AG04449 (cell line): ENCODE measurements around the gene KIAA1958.

Experiments used
- CTCF ChIA-PET: fragments of 350-600 bp; formaldehyde crosslinking; extraction: SDS; loops from one replicate; lab custom pipeline; 2021; ENCODE audit warnings: antibody characterized with exemption; lab: Yijun Ruan, JAX
- POLR2A ChIA-PET: fragments of 400-600, 350-600 bp; formaldehyde crosslinking; extraction: SDS; loops from one replicate; lab custom pipeline; 2020; ENCODE audit warnings: antibody characterized with exemption, inconsistent platforms; lab: Yijun Ruan, JAX
- DNase-seq: peaks from one replicate; pipeline ENCODE4 v3.0.0-alpha.2; 2010; ENCODE audit warnings: low read depth, low spot score
- H3K4me3 ChIP-seq: 2 replicates; pipeline ENCODE4 v1.5.1; 2011; ENCODE audit warnings: low read depth, mild to moderate bottlenecking, control low read depth, low read length
- TF ChIP-seq, protein P1 (sequence below): IDR thresholded peaks from one replicate; pipeline ENCODE4 v1.5.1; 2011; ENCODE audit warnings: mild to moderate bottlenecking, moderate library complexity, low read length, control low read depth, inconsistent platforms; ENCODE audit not compliant: insufficient read depth; ENCODE audit errors: missing control alignments

The KIAA1958 gene

DNA sequence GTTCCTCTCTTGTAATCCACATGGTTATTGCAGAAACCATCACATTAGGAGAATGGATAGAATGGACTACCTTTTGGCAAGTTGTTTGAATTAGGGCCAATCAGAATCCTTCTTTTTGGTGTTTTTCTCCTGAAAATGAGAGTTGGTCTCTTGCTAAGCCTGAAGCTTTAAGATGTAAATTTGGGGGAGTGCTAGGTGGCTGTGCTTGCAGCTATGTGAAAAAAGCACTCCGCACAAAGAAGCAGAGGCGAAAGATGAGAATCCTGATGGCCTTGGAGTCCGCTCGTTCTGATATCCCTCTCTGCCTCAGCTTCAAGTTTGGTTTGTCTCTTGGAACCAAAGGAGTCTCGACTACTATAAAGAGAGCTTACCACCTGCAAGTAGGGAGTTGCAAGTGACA lies 167.7 kb downstream of the KIAA1958 start:
- H3K4me3 ChIP-seq, result no peak overlapping the region
- TF ChIP-seq, protein P1, sequence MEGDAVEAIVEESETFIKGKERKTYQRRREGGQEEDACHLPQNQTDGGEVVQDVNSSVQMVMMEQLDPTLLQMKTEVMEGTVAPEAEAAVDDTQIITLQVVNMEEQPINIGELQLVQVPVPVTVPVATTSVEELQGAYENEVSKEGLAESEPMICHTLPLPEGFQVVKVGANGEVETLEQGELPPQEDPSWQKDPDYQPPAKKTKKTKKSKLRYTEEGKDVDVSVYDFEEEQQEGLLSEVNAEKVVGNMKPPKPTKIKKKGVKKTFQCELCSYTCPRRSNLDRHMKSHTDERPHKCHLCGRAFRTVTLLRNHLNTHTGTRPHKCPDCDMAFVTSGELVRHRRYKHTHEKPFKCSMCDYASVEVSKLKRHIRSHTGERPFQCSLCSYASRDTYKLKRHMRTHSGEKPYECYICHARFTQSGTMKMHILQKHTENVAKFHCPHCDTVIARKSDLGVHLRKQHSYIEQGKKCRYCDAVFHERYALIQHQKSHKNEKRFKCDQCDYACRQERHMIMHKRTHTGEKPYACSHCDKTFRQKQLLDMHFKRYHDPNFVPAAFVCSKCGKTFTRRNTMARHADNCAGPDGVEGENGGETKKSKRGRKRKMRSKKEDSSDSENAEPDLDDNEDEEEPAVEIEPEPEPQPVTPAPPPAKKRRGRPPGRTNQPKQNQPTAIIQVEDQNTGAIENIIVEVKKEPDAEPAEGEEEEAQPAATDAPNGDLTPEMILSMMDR, result no peak
- POLR2A ChIA-PET, result no interaction called here

GRCh38 chr9:112655668-112656067 lies 169.0 kb downstream of the KIAA1958 start:
- TF ChIP-seq, protein P1, result no peak
- no peak overlapping the region for H3K4me3 ChIP-seq
- ChIA-PET POLR2A (no interaction called here), CTCF (interaction anchor here (1.3 kb wide), 1 partner anchor 9 kb away, joined by 7 read pairs; no protein-coding TSS in a partner anchor)
- no peak for DNase-seq

More for the DNA sequence above, 167.7 kb downstream of the KIAA1958 start:
- no peak for DNase-seq
- CTCF ChIA-PET, result interaction anchor here (1.3 kb wide), 1 partner anchor 10 kb away, joined by 7 read pairs; no protein-coding TSS in a partner anchor

- CTCF ChIA-PET, result interaction anchor here (1.0 kb wide), 1 partner anchor 21 kb away, joined by 3 read pairs; no protein-coding TSS in a partner anchor
- POLR2A ChIA-PET, result no interaction called here
- TF ChIP-seq, protein P1, result no peak
- no peak overlapping the region for H3K4me3 ChIP-seq
- no peak for DNase-seq
These were observed 173.3 kb downstream of the KIAA1958 start for GRCh38 chr9:112659906-112660305.

GRCh38 chr9:112663681-112664080 lies 177.1 kb downstream of the KIAA1958 start:
- TF ChIP-seq, protein P1, result no peak
- POLR2A ChIA-PET, result no interaction called here
- DNase-seq, result no peak
- CTCF ChIA-PET, result interaction anchor here (0.6 to 6.2 kb wide), 5 partner anchors 9 to 577 kb away, joined by 3 to 46 read pairs (median 6); no protein-coding TSS in a partner anchor
- no peak overlapping the region for H3K4me3 ChIP-seq

DNA sequence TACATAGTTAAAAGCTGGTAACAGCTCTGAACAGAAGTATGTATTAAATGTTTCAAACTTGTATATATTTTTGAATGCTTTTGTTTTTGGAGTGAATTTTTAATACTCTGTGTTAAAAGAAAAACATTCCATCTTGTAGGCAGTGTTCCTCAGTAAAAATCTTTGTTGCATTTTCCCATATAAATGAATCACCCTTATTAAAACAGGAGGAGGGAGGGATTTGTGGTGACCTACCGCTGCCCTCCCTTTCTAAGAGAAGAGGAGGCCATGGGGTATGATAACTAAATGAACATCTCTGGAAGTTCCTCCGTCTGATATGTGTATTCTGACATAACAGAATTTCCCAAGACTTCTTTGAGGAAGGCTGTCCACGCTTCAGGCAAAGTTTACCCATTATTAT lies 177.9 kb downstream of the KIAA1958 start:
- no peak overlapping the region for H3K4me3 ChIP-seq
- ChIA-PET POLR2A (no interaction called here), CTCF (interaction anchor here (1.4 to 6.2 kb wide), 4 partner anchors 10 to 221 kb away, joined by 3 to 46 read pairs (median 8); no protein-coding TSS in a partner anchor)
- TF ChIP-seq, protein P1, result no peak
- DNase-seq, result no peak

GRCh38 chr9:112665347-112665746 lies 178.7 kb downstream of the KIAA1958 start:
- DNase-seq, result no peak
- H3K4me3 ChIP-seq, result no peak overlapping the region
- TF ChIP-seq, protein P1, result no peak
- CTCF ChIA-PET, result interaction anchor here (1.0 to 6.2 kb wide), 5 partner anchors 11 to 567 kb away, joined by 3 to 46 read pairs (median 7); no protein-coding TSS in a partner anchor
- POLR2A ChIA-PET, result interaction anchor here (0.6 kb wide), 1 partner anchor 222 kb away, joined by 4 read pairs; no protein-coding TSS in a partner anchor
